WTC11 (cell line): ENCODE data around the gene DNAH8. TPM values are rescaled to one million over a fixed set of nuclear protein-coding genes. Genes with fewer than 3 reads are reported as not detected.

Experiments used
- ATAC-seq: fragments of 200-7000 bp; cut with Tn5 transposase; 2 replicates; pipeline ENCODE4 v1.10.0; 2021; ENCODE audit warnings: mild to moderate bottlenecking, moderate library complexity
- CTCF ChIA-PET: fragments of 300-600 bp; sonication (Branson Sonifier 250); formaldehyde crosslinking; loops from one replicate; lab custom pipeline; 2021; ENCODE audit warnings: antibody characterized with exemption; lab: Charles Lee
- POLR2A ChIA-PET: fragments of 350-600 bp; sonication (Branson Sonifier 250); formaldehyde crosslinking; loops from one replicate; lab custom pipeline; 2021; ENCODE audit warnings: antibody characterized with exemption; lab: Charles Lee
- DNase-seq: peaks from one replicate; pipeline ENCODE4 v3.0.0; 2021; ENCODE audit warnings: low spot score
- H3K27ac Mint-ChIP-seq: 2 replicates; pipeline ENCODE4 v1.8.0; 2021; ENCODE audit warnings: mixed read lengths
- H3K27me3 Mint-ChIP-seq: 2 replicates; pipeline ENCODE4 v1.8.0; 2021; ENCODE audit warnings: low read depth, mild to moderate bottlenecking, moderate library complexity, mixed read lengths
- H3K36me3 Mint-ChIP-seq: 2 replicates; pipeline ENCODE4 v1.8.0; 2021; ENCODE audit warnings: mixed read lengths
- H3K4me1 Mint-ChIP-seq: 2 replicates; pipeline ENCODE4 v1.8.0; 2022; ENCODE audit warnings: mixed read lengths
- H3K4me3 Mint-ChIP-seq: 2 replicates; pipeline ENCODE4 v1.8.0; 2021; ENCODE audit warnings: mild to moderate bottlenecking, moderate library complexity, mixed read lengths
- H3K9me3 Mint-ChIP-seq: 2 replicates; pipeline ENCODE4 v1.8.0; 2021; ENCODE audit warnings: mixed read lengths
- AFF4 ChIP-seq: sonication (generic); formaldehyde crosslinking; IDR thresholded peaks from 2 replicates; pipeline ENCODE4 v1.8.1; 2023; ENCODE audit warnings: mild to moderate bottlenecking, missing genetic modification reagents, borderline replicate concordance
- CDX4 ChIP-seq: fragments of 250-450 bp; sonication (Bioruptor Pico); IDR thresholded peaks from 2 replicates; pipeline ENCODE4 v1.9.0; 2021; ENCODE audit warnings: moderate library complexity, mild to moderate bottlenecking, inconsistent platforms, borderline replicate concordance
- EMX1 ChIP-seq: fragments of 250-450 bp; sonication (Bioruptor Pico); IDR thresholded peaks from 2 replicates; pipeline ENCODE4 v1.8.0; 2021; ENCODE audit warnings: mild to moderate bottlenecking
- FOXJ3 ChIP-seq: sonication (generic); formaldehyde crosslinking; IDR thresholded peaks from 2 replicates; pipeline ENCODE4 v1.9.0; 2021; ENCODE audit warnings: missing genetic modification reagents, mild to moderate bottlenecking, borderline replicate concordance
- MLX ChIP-seq: sonication (generic); formaldehyde crosslinking; IDR thresholded peaks from 2 replicates; pipeline ENCODE4 v1.8.1; 2023; ENCODE audit warnings: mild to moderate bottlenecking, missing genetic modification reagents, moderate library complexity
- MXD4 ChIP-seq: fragments of 250-450 bp; sonication (Bioruptor Pico); IDR thresholded peaks from 2 replicates; pipeline ENCODE4 v1.8.0; 2021; ENCODE audit warnings: mild to moderate bottlenecking, moderate library complexity, borderline replicate concordance
- ZBTB21 ChIP-seq: sonication (generic); formaldehyde crosslinking; IDR thresholded peaks from 2 replicates; pipeline ENCODE4 v1.8.1; 2023; ENCODE audit warnings: mild to moderate bottlenecking, missing genetic modification reagents, borderline replicate concordance
- ZNF121 ChIP-seq: sonication (generic); formaldehyde crosslinking; IDR thresholded peaks from 2 replicates; pipeline ENCODE4 v1.8.0; 2023; ENCODE audit warnings: missing genetic modification reagents
- ZNF138 ChIP-seq: sonication (generic); formaldehyde crosslinking; conservative IDR thresholded peaks from 2 replicates; pipeline ENCODE4 v1.8.1; 2022; ENCODE audit warnings: mild to moderate bottlenecking, moderate library complexity, missing genetic modification reagents
- ZNF219 ChIP-seq: sonication (generic); formaldehyde crosslinking; IDR thresholded peaks from 2 replicates; pipeline ENCODE4 v1.8.0; 2023; ENCODE audit warnings: missing genetic modification reagents, mild to moderate bottlenecking, borderline replicate concordance
- ZNF263 ChIP-seq: sonication (generic); formaldehyde crosslinking; IDR thresholded peaks from 2 replicates; pipeline ENCODE4 v1.8.1; 2022; ENCODE audit warnings: low read depth, mild to moderate bottlenecking, moderate library complexity, missing genetic modification reagents
- total RNA-seq: library from RNA; stranded (reverse); gene quantifications from 3 replicates; pipeline ENCODE4 v1.2.3, GENCODE V29; 2021
- TF ChIP-seq, protein P1 (sequence below): sonication (generic); formaldehyde crosslinking; IDR thresholded peaks from 2 replicates; pipeline ENCODE4 v1.8.1; 2022; ENCODE audit warnings: low read depth, missing genetic modification reagents, borderline replicate concordance
- TF ChIP-seq, protein P2 (sequence below): fragments of 250-450 bp; sonication (Bioruptor Pico); IDR thresholded peaks from 2 replicates; pipeline ENCODE4 v1.9.0; 2021; ENCODE audit warnings: mild to moderate bottlenecking, borderline replicate concordance
- TF ChIP-seq, protein P3 (sequence below): sonication (generic); formaldehyde crosslinking; IDR thresholded peaks from 2 replicates; pipeline ENCODE4 v1.8.0; 2022; ENCODE audit warnings: missing genetic modification reagents
- TF ChIP-seq, protein P4 (sequence below): sonication (generic); formaldehyde crosslinking; IDR thresholded peaks from 2 replicates; pipeline ENCODE4 v1.8.1; 2022; ENCODE audit warnings: low read depth, mild to moderate bottlenecking, moderate library complexity, missing genetic modification reagents, borderline replicate concordance

The DNAH8 gene
- total RNA-seq, 1 experiment from 2014 or later = 0.02 TPM

- ATAC-seq (peak; percentile 88), DNase-seq (peak; percentile 22)
- ChIA-PET CTCF (interaction anchor here (0.5 to 2.5 kb wide), 7 partner anchors 30 to 319 kb away, joined by 3 to 18 read pairs (median 3); no protein-coding TSS in a partner anchor), POLR2A (no interaction called here)
- Mint-ChIP-seq H3K27me3 (peaks cover 3% of the 10 kb centered on the region; the same call in 1 of the 2 replicates), H3K27ac (no peak overlapping the region), H3K4me3 (no peak overlapping the region), H3K36me3 (no peaks in the 10 kb centered on the region), H3K9me3 (no peaks in the 10 kb centered on the region), H3K4me1 (0 out of 2 replicates have a peak, but pooled peaks cover 3% of the 10 kb centered on the region)
- TF ChIP-seq ZNF219 (CRISPR knock-in tag) = no peak
- no peak for TF ChIP-seq MLX (CRISPR knock-in tag)
- TF ChIP-seq, protein P1, sequence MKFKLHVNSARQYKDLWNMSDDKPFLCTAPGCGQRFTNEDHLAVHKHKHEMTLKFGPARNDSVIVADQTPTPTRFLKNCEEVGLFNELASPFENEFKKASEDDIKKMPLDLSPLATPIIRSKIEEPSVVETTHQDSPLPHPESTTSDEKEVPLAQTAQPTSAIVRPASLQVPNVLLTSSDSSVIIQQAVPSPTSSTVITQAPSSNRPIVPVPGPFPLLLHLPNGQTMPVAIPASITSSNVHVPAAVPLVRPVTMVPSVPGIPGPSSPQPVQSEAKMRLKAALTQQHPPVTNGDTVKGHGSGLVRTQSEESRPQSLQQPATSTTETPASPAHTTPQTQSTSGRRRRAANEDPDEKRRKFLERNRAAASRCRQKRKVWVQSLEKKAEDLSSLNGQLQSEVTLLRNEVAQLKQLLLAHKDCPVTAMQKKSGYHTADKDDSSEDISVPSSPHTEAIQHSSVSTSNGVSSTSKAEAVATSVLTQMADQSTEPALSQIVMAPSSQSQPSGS (CRISPR knock-in tag) = no peak
- TF ChIP-seq EMX1 (CRISPR knock-in tag) = no peak
- TF ChIP-seq ZNF263 (CRISPR knock-in tag) = no peak
- TF ChIP-seq ZBTB21 = no peak
- TF ChIP-seq, protein P2, sequence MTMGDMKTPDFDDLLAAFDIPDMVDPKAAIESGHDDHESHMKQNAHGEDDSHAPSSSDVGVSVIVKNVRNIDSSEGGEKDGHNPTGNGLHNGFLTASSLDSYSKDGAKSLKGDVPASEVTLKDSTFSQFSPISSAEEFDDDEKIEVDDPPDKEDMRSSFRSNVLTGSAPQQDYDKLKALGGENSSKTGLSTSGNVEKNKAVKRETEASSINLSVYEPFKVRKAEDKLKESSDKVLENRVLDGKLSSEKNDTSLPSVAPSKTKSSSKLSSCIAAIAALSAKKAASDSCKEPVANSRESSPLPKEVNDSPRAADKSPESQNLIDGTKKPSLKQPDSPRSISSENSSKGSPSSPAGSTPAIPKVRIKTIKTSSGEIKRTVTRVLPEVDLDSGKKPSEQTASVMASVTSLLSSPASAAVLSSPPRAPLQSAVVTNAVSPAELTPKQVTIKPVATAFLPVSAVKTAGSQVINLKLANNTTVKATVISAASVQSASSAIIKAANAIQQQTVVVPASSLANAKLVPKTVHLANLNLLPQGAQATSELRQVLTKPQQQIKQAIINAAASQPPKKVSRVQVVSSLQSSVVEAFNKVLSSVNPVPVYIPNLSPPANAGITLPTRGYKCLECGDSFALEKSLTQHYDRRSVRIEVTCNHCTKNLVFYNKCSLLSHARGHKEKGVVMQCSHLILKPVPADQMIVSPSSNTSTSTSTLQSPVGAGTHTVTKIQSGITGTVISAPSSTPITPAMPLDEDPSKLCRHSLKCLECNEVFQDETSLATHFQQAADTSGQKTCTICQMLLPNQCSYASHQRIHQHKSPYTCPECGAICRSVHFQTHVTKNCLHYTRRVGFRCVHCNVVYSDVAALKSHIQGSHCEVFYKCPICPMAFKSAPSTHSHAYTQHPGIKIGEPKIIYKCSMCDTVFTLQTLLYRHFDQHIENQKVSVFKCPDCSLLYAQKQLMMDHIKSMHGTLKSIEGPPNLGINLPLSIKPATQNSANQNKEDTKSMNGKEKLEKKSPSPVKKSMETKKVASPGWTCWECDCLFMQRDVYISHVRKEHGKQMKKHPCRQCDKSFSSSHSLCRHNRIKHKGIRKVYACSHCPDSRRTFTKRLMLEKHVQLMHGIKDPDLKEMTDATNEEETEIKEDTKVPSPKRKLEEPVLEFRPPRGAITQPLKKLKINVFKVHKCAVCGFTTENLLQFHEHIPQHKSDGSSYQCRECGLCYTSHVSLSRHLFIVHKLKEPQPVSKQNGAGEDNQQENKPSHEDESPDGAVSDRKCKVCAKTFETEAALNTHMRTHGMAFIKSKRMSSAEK (CRISPR knock-in tag) = no peak
- no peak for TF ChIP-seq ZNF138 (CRISPR knock-in tag)
- TF ChIP-seq CDX4 (CRISPR knock-in tag) = no peak
- no peak for TF ChIP-seq AFF4 (CRISPR knock-in tag)
- TF ChIP-seq FOXJ3 (CRISPR knock-in tag) = no peak
- no peak for TF ChIP-seq MXD4 (CRISPR knock-in tag)
- no peak for TF ChIP-seq ZNF121 (CRISPR knock-in tag)
- TF ChIP-seq, protein P3, sequence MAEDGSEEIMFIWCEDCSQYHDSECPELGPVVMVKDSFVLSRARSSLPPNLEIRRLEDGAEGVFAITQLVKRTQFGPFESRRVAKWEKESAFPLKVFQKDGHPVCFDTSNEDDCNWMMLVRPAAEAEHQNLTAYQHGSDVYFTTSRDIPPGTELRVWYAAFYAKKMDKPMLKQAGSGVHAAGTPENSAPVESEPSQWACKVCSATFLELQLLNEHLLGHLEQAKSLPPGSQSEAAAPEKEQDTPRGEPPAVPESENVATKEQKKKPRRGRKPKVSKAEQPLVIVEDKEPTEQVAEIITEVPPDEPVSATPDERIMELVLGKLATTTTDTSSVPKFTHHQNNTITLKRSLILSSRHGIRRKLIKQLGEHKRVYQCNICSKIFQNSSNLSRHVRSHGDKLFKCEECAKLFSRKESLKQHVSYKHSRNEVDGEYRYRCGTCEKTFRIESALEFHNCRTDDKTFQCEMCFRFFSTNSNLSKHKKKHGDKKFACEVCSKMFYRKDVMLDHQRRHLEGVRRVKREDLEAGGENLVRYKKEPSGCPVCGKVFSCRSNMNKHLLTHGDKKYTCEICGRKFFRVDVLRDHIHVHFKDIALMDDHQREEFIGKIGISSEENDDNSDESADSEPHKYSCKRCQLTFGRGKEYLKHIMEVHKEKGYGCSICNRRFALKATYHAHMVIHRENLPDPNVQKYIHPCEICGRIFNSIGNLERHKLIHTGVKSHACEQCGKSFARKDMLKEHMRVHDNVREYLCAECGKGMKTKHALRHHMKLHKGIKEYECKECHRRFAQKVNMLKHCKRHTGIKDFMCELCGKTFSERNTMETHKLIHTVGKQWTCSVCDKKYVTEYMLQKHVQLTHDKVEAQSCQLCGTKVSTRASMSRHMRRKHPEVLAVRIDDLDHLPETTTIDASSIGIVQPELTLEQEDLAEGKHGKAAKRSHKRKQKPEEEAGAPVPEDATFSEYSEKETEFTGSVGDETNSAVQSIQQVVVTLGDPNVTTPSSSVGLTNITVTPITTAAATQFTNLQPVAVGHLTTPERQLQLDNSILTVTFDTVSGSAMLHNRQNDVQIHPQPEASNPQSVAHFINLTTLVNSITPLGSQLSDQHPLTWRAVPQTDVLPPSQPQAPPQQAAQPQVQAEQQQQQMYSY = no peak
- TF ChIP-seq, protein P4, sequence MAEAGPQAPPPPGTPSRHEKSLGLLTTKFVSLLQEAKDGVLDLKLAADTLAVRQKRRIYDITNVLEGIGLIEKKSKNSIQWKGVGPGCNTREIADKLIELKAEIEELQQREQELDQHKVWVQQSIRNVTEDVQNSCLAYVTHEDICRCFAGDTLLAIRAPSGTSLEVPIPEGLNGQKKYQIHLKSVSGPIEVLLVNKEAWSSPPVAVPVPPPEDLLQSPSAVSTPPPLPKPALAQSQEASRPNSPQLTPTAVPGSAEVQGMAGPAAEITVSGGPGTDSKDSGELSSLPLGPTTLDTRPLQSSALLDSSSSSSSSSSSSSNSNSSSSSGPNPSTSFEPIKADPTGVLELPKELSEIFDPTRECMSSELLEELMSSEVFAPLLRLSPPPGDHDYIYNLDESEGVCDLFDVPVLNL (CRISPR knock-in tag) = no peak
Measured at GRCh38 chr6:38943964-38944363, 228.9 kb downstream of the DNAH8 start.
